ENCODE measurements around the gene NTN4.

The NTN4 gene

DNA sequence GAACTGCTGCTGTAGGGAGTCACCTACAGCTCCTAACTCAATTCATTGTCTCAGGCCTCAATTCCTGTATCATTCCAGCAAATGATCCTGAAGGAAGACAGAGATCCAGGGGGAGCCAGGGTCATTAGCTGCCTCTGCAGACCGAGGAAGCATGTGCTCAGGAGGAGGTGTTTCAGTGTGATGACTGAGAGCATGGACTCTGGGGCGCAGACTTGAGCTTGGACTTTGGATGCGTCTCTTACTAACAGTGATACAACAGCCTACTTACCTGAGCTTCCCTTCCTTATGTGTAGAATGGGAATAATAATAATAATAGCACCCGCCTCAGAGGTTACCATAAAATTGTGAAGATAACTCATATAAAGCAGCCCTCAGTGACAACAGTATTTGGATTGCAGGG is 147.3 kb downstream of the NTN4 start:
- no peak overlapping the region for H3K4me3 ChIP-seq (ENCODE audit: low read length)
- DNase-seq (ENCODE audit: low read depth) = no peak
- TF ChIP-seq, protein P1, sequence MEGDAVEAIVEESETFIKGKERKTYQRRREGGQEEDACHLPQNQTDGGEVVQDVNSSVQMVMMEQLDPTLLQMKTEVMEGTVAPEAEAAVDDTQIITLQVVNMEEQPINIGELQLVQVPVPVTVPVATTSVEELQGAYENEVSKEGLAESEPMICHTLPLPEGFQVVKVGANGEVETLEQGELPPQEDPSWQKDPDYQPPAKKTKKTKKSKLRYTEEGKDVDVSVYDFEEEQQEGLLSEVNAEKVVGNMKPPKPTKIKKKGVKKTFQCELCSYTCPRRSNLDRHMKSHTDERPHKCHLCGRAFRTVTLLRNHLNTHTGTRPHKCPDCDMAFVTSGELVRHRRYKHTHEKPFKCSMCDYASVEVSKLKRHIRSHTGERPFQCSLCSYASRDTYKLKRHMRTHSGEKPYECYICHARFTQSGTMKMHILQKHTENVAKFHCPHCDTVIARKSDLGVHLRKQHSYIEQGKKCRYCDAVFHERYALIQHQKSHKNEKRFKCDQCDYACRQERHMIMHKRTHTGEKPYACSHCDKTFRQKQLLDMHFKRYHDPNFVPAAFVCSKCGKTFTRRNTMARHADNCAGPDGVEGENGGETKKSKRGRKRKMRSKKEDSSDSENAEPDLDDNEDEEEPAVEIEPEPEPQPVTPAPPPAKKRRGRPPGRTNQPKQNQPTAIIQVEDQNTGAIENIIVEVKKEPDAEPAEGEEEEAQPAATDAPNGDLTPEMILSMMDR (IDR thresholded peaks at IDR 0.05; ENCODE audit: insufficient read depth, low read depth, low read length, missing control alignments) = no peak

DNA sequence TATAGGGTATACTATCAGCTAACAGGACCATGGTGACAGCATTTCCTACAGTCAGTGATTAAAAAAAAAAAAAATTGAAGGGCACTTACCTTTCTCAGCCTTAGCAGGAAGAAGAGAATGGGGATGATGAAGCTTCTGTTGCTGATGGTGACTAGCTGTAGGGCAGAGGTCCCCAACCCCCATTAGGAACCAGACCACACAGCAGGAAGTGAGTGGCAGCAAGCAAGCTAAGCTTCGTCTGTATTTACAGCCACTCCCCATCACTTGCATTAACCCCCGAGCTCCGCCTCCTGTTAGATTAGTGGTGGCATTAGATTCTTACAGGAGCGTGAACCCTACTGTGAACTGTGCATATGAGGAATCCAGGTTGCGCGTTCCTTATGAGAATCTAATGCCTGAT is 148.0 kb downstream of the NTN4 start:
- no peak for DNase-seq (ENCODE audit: low read depth)
- TF ChIP-seq, protein P1 (IDR thresholded peaks at IDR 0.05; ENCODE audit: insufficient read depth, low read depth, low read length, missing control alignments) = no peak
- H3K4me3 ChIP-seq (ENCODE audit: low read length) = no peak overlapping the region

DNA sequence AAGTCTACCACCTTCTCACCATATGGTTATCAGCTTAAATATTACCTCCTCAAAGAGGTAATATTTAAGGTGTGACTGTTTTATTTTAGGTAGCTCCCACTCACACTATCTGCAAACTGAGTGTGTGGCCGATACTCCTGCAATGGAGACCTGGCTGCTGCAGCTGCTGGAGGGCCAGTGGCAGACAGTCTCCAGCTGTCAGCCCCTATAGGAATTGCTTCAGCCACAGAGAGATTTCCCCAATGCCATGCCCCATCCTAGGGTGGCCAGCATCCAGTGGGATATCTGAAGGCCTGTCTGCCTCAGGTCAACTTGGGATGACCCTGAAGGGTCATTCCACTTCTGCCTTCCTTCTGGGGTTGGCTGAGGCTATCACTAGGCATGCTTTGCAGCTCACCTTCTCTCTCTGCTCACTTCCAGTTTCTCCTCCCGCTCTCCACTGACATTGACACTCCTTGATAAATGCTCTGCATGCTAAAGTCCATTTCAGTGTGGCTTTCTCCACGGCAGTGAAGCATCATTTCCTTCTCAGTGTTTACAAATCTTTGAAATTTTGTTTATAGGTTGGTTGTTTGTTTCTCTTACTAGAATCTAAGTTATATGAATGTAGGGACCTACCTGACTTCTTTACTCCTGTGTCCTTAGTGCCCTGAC is 149.1 kb downstream of the NTN4 start:
- no peak overlapping the region for H3K4me3 ChIP-seq (ENCODE audit: low read length)
- DNase-seq (ENCODE audit: low read depth) = no peak
- TF ChIP-seq, protein P1 (IDR thresholded peaks at IDR 0.05; ENCODE audit: insufficient read depth, low read depth, low read length, missing control alignments) = no peak

DNA sequence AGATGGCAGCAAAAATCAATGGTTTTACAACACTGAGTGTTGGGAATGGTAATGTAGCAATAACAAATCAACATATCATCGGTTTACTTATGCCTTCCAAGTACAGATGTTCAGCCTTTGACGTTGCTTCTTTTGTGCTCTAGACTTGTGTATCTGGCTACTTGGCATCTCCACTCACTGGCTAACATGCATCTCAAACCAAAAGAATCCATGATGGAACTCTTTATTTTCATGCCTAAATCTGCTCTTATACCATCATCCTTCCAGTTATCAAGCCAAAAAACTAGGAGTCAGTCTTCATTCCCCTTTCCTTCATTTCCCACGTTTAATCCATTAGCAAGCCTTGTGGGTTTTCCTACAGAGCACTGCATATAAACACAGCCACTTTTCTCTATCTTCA is 150.0 kb downstream of the NTN4 start:
- H3K4me3 ChIP-seq (ENCODE audit: low read length) = no peak overlapping the region
- TF ChIP-seq, protein P1 (IDR thresholded peaks at IDR 0.05; ENCODE audit: insufficient read depth, low read depth, low read length, missing control alignments) = no peak
- no peak for DNase-seq (ENCODE audit: low read depth)

DNA sequence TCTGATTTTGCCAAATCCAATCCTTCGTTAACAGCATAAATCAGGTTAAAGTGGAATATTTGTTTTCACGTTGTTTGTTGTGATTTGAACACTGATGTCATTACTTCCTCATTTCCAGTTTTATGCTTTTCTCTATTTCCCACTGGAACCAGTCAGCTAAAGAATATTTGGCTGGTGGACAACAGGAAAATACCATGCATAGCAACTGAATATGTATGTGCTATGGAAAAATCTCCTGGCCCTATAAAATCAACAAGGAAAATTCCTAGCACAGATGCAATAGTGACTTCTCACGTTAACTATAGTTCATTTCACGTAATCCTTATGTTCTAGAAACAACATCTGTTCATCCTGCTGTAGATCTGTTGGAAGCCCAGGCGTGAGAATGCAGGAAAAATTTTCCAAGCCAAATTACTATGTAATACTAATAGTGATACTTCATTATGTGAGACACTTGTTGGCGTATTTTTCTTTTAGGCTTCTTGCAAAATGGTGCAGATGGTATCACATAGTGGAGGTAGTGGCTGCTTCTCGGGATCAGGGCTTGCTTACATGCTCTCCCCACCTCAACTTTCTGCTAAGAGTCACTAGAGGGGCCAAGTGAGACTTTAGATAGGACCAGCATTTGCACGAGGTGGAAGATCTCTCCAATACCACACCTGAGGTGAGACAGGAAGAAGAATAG is 153.0 kb downstream of the NTN4 start:
- no peak overlapping the region for H3K4me3 ChIP-seq (ENCODE audit: low read length)
- DNase-seq (ENCODE audit: low read depth) = peak; percentile 64
- TF ChIP-seq, protein P1 (IDR thresholded peaks at IDR 0.05; ENCODE audit: insufficient read depth, low read depth, low read length, missing control alignments) = no peak

DNA sequence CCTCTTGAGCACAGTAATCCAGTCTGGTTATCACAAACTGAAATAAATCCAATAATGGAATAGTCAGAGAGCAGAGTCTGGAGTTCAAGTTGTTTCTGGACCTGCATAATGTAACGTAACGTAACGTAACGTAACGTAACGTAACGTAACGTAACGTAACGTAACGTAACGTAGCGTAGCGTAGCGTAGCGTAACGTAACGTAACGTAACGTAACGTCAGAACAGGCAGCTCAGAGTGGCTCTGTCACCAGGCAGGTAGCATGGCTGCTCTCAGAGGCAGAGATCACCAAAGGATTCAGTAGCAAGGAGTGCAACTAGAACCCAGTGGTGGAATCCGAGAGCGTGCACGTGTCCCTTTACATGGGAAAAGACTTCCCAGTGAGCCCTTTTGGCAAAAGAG is 153.6 kb downstream of the NTN4 start:
- H3K4me3 ChIP-seq (ENCODE audit: low read length) = no peak overlapping the region
- TF ChIP-seq, protein P1 (IDR thresholded peaks at IDR 0.05; ENCODE audit: insufficient read depth, low read depth, low read length, missing control alignments) = no peak
- DNase-seq (ENCODE audit: low read depth) = no peak

All from epithelial cell of esophagus (primary cell).